Tibial artery (tissue), 4 donors: ENCODE measurements around the gene MCF2L.

Experiments used
- DNase-seq, 2 donors: peaks; one replicate each; pipeline ENCODE4 v3.0.0-alpha.2; 2019
- H3K27ac ChIP-seq, 2 donors: fragments of 200-600 bp; sonication (generic) in 1 of 2; 1 replicate in 1 of 2; 2 replicates in 1 of 2; pipeline ENCODE4 v1.5.1; 2018 to 2019; ENCODE audit warnings: mild to moderate bottlenecking in 1 of 2
- H3K27me3 ChIP-seq, 2 donors: fragments of 200-600 bp; sonication (generic) in 1 of 2; one replicate each; pipeline versions ENCODE4 v1.5.1 to v1.6.0; 2016 to 2019
- H3K36me3 ChIP-seq, 3 donors: fragments of 200-600 bp; sonication (generic) in 2 of 3; one replicate each; pipeline ENCODE4 v1.5.1; 2016 to 2019; ENCODE audit warnings: mild to moderate bottlenecking in 2 of 3
- H3K4me1 ChIP-seq, 4 donors: fragments of 200-600 bp; sonication (generic) in 2 of 4; 1 replicate in 3 of 4; 2 replicates in 1 of 4; pipeline ENCODE4 v1.5.1; 2016 to 2019
- H3K4me3 ChIP-seq, 2 donors: fragments of 200-600 bp; sonication (generic) in 1 of 2; 1 replicate in 1 of 2; 2 replicates in 1 of 2; pipeline ENCODE4 v1.5.1; 2018 to 2019; ENCODE audit warnings: mild to moderate bottlenecking in 2 of 2
- H3K9me3 ChIP-seq, 3 donors: fragments of 200-600 bp; sonication (generic) in 1 of 3; one replicate each; pipeline ENCODE4 v1.5.1; 2016 to 2019
- intact Hi-C: fragments of 100-400 bp; cut with DNase I; formaldehyde crosslinking; loops from one replicate; pipeline ENCODE4 v1.15.0; 2023; ENCODE audit warnings: low total_unique reads
- TF ChIP-seq, protein P1 (sequence below), 2 experiments: fragments of 200-600 bp in 1 of 2; fragments of 450-650 bp in 1 of 2; IDR thresholded peaks; one replicate each; pipeline ENCODE4 v1.5.1; 2017 to 2019; ENCODE audit warnings: antibody characterized with exemption in 2 of 2, mild to moderate bottlenecking in 1 of 2, moderate library complexity in 1 of 2

Gene MCF2L

DNA sequence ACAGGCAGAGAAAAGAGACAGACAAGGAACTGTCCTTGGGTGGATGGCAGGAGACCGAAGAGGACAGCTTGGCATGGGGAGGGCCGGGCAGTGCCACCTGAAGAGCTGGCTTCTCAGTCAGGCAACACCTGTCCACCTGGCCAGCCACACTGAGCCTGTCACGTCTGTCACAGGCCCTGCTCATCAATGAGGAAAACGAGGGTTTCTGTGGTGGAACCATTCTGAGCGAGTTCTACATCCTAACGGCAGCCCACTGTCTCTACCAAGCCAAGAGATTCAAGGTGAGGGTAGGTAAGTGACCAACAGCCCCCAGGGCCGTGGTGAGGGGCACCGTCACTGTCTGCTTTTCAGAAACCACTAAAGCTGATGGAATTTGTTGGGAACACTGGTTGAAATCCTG lies 178.2 kb downstream of the MCF2L start:
- TF ChIP-seq, protein P1, sequence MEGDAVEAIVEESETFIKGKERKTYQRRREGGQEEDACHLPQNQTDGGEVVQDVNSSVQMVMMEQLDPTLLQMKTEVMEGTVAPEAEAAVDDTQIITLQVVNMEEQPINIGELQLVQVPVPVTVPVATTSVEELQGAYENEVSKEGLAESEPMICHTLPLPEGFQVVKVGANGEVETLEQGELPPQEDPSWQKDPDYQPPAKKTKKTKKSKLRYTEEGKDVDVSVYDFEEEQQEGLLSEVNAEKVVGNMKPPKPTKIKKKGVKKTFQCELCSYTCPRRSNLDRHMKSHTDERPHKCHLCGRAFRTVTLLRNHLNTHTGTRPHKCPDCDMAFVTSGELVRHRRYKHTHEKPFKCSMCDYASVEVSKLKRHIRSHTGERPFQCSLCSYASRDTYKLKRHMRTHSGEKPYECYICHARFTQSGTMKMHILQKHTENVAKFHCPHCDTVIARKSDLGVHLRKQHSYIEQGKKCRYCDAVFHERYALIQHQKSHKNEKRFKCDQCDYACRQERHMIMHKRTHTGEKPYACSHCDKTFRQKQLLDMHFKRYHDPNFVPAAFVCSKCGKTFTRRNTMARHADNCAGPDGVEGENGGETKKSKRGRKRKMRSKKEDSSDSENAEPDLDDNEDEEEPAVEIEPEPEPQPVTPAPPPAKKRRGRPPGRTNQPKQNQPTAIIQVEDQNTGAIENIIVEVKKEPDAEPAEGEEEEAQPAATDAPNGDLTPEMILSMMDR (IDR thresholded peaks at IDR 0.05), result no peak
- intact Hi-C loops, result no loop called here
- H3K27me3 ChIP-seq, result peaks cover 0 to 8% of the 10 kb centered on the region in 2 donors
- no peaks in the 10 kb centered on the region for H3K36me3 ChIP-seq
- H3K27ac ChIP-seq, result no peak overlapping the region
- no peak for DNase-seq
- no peaks in the 10 kb centered on the region for H3K9me3 ChIP-seq
- H3K4me1 ChIP-seq, result peaks cover 0 to 3% (median 0%) of the 10 kb centered on the region in 4 donors
- no peak overlapping the region for H3K4me3 ChIP-seq

DNA sequence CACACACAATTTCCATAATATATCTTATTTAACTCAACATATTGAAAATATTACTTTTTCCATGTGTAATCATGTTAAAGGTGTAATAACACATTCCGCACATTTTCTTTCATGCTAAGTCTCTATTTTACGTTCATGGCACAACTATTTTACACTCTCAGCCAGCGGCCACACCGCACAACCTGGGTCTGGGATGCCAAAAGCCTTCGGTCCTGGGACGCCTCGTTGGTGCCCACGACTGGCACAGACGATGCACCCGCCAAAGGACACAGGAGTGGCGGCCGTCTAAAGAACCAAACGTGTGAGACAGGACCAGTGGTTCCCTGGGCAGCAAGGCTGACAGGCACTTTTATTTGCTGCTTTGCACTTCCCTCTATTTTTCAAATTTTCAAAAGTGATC lies 179.4 kb downstream of the MCF2L start:
- no peak for DNase-seq
- H3K4me1 ChIP-seq, result peaks cover 0 to 12% (median 8%) of the 10 kb centered on the region in 4 donors
- TF ChIP-seq, protein P1 (IDR thresholded peaks at IDR 0.05), result no peak

DNA sequence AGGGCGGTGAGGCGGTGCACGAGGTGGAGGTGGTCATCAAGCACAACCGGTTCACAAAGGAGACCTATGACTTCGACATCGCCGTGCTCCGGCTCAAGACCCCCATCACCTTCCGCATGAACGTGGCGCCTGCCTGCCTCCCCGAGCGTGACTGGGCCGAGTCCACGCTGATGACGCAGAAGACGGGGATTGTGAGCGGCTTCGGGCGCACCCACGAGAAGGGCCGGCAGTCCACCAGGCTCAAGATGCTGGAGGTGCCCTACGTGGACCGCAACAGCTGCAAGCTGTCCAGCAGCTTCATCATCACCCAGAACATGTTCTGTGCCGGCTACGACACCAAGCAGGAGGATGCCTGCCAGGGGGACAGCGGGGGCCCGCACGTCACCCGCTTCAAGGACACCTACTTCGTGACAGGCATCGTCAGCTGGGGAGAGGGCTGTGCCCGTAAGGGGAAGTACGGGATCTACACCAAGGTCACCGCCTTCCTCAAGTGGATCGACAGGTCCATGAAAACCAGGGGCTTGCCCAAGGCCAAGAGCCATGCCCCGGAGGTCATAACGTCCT lies 180.0 kb downstream of the MCF2L start:
- Histone ChIP-seq H3K4me1 (peaks cover 0 to 14% (median 8%) of the 10 kb centered on the region in 4 donors), H3K4me3 (no peak overlapping the region), H3K9me3 (no peaks in the 10 kb centered on the region), H3K36me3 (no peaks in the 10 kb centered on the region), H3K27me3 (peaks cover 0 to 6% of the 10 kb centered on the region in 2 donors), H3K27ac (no peak overlapping the region)
- no peak for DNase-seq
- TF ChIP-seq, protein P1 (IDR thresholded peaks at IDR 0.05), result no peak
- intact Hi-C loops, result no loop called here

More for the DNA sequence above, 179.4 kb downstream of the MCF2L start:
- intact Hi-C loops, result no loop called here
- no peak overlapping the region for H3K4me3 ChIP-seq
- H3K27ac ChIP-seq, result no peak overlapping the region
- H3K9me3 ChIP-seq, result no peaks in the 10 kb centered on the region
- H3K27me3 ChIP-seq, result peaks cover 0 to 8% of the 10 kb centered on the region in 2 donors
- no peaks in the 10 kb centered on the region for H3K36me3 ChIP-seq
